Measurements from ENCODE around the gene SLA2.
"Not testable (repeated sequence)": the region's sequence is repeated elsewhere in the genome, so short reads cannot be mapped to it uniquely, and the experiment has no call there.

Gene SLA2

DNA sequence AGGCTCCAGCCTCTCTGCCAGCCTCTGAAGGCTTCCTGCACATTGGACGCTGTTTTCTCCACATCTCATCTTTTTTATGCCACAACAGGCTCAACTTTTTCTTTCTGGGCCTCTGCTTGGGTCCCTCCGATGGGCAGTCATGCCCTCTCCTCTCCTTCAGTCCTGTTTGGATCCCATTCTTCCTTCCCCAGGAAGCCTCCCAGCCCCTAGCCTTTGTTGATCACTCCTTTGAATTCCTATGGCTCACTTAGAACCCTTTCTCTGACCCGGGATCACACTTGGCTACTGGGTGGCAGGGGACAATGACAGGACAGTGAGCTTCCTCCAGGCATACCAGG lies 4.5 kb downstream of the SLA2 start:
- Histone ChIP-seq H3K9me3 (ENCODE audit: insufficient read depth, low read depth, low read length) (no peaks in the 10 kb centered on the region), H3K36me3 (ENCODE audit: insufficient read depth, low read length) (peaks cover 17% of the 10 kb centered on the region; the same call in 1 of the 2 replicates), H3K4me2 (ENCODE audit: low read depth, low read length, poor library complexity, severe bottlenecking) (peak overlapping the region; percentile 100), H3F3A (ENCODE audit: low read depth) (0 out of 2 replicates have a peak, but pooled peaks cover 3% of the 10 kb centered on the region), H4K20me1 (ENCODE audit: insufficient read depth, low read length, poor library complexity, severe bottlenecking) (no peaks in the 10 kb centered on the region), H3K4me3 (ENCODE audit: low read length, poor library complexity, severe bottlenecking) (peak overlapping the region; percentile 91), H3K9ac (ENCODE audit: low read depth, low read length, poor library complexity, severe bottlenecking) (peak overlapping the region; percentile 96), H3K9me2 (replicated peaks; ENCODE audit: low read depth, low read length) (no peaks in the 10 kb centered on the region), H3K27me3 (ENCODE audit: insufficient read depth, low read length, poor library complexity, severe bottlenecking) (no peaks in the 10 kb centered on the region), H2AFZ (ENCODE audit: low read length) (no peak overlapping the region), H3K4me1 (ENCODE audit: insufficient read depth, low read length, poor library complexity, severe bottlenecking) (peaks cover 43% of the 10 kb centered on the region), H3K79me2 (ENCODE audit: insufficient read depth, low read length) (peaks cover 73% of the 10 kb centered on the region)
- TF ChIP-seq EZH2phosphoT487 (IDR thresholded peaks at IDR 0.05; ENCODE audit: borderline replicate concordance), result no peak
- TF ChIP-seq, protein P1, sequence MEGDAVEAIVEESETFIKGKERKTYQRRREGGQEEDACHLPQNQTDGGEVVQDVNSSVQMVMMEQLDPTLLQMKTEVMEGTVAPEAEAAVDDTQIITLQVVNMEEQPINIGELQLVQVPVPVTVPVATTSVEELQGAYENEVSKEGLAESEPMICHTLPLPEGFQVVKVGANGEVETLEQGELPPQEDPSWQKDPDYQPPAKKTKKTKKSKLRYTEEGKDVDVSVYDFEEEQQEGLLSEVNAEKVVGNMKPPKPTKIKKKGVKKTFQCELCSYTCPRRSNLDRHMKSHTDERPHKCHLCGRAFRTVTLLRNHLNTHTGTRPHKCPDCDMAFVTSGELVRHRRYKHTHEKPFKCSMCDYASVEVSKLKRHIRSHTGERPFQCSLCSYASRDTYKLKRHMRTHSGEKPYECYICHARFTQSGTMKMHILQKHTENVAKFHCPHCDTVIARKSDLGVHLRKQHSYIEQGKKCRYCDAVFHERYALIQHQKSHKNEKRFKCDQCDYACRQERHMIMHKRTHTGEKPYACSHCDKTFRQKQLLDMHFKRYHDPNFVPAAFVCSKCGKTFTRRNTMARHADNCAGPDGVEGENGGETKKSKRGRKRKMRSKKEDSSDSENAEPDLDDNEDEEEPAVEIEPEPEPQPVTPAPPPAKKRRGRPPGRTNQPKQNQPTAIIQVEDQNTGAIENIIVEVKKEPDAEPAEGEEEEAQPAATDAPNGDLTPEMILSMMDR (conservative IDR thresholded peaks at IDR 0.05; ENCODE audit: low read length), result no peak

DNA sequence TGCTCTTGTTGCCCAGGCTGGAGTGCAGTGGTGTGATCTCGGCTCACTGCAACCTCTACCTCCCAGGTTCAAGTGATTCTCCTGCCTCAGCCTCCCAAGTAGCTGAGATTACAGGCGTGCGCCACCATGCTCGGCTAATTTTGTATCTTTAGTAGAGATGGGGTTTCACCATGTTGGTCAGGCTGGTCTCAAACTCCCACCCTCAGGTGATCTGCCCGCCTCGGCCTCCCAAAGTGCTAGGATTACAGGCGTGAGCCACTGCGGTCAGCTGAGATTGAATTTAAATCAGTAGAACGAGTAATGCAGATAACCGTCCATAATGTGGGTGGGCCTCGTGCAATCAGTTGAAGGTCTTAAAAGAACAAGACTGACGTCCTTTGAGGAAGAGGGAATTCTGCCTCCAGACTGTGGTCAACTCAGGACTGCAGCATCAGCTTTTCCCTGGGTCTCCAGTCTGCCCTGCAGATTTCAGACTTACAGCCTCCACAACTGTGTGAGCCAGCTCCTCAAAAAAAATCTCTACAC lies 7.1 kb downstream of the SLA2 start:
- Histone ChIP-seq H3K79me2 (ENCODE audit: insufficient read depth, low read length) (peaks cover 68% of the 10 kb centered on the region), H3K36me3 (ENCODE audit: insufficient read depth, low read length) (peaks cover 33% of the 10 kb centered on the region; the same call in 1 of the 2 replicates), H3K4me1 (ENCODE audit: insufficient read depth, low read length, poor library complexity, severe bottlenecking) (peaks cover 32% of the 10 kb centered on the region)
- not testable (repeated sequence) for H3K9ac ChIP-seq (ENCODE audit: low read depth, low read length, poor library complexity, severe bottlenecking); H4K20me1 ChIP-seq (ENCODE audit: insufficient read depth, low read length, poor library complexity, severe bottlenecking); H3K27me3 ChIP-seq (ENCODE audit: insufficient read depth, low read length, poor library complexity, severe bottlenecking); H3K9me2 ChIP-seq (replicated peaks; ENCODE audit: low read depth, low read length); H2AFZ ChIP-seq (ENCODE audit: low read length); H3K4me2 ChIP-seq (ENCODE audit: low read depth, low read length, poor library complexity, severe bottlenecking); H3K4me3 ChIP-seq (ENCODE audit: low read length, poor library complexity, severe bottlenecking); H3F3A ChIP-seq (ENCODE audit: low read depth); H3K9me3 ChIP-seq (ENCODE audit: insufficient read depth, low read depth, low read length)

DNA sequence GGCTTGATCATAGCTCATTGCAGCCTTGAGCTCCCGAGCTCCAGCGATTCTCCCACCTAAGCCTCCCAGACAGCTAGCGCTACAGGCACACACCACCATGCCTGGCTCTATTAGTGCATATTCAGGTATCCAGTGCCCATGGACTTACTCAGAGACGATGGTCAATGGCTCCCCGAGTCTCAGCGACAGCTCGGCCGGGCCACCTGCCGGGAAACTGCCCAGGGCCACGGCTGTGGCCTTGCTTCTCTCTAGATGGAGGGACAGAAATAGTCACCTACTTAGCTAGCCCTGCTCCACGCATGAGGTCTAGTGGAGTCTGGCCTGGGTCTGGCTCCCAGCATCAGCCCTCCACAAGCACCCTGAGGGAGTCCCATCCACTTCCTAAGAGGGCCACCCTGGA lies 11.7 kb downstream of the SLA2 start:
- peaks cover 4% of the 10 kb centered on the region; the same call in 1 of the 2 replicates for H3F3A ChIP-seq (ENCODE audit: low read depth)
- no peak overlapping the region for H3K4me2 ChIP-seq (ENCODE audit: low read depth, low read length, poor library complexity, severe bottlenecking)
- TF ChIP-seq EZH2phosphoT487 (IDR thresholded peaks at IDR 0.05; ENCODE audit: borderline replicate concordance), result no peak
- TF ChIP-seq, protein P1 (conservative IDR thresholded peaks at IDR 0.05; ENCODE audit: low read length), result no peak
- H2AFZ ChIP-seq (ENCODE audit: low read length), result no peak overlapping the region
- no peaks in the 10 kb centered on the region for H3K27me3 ChIP-seq (ENCODE audit: insufficient read depth, low read length, poor library complexity, severe bottlenecking)
- H3K9ac ChIP-seq (ENCODE audit: low read depth, low read length, poor library complexity, severe bottlenecking), result no peak overlapping the region
- no peaks in the 10 kb centered on the region for H4K20me1 ChIP-seq (ENCODE audit: insufficient read depth, low read length, poor library complexity, severe bottlenecking)
- no peaks in the 10 kb centered on the region for H3K9me3 ChIP-seq (ENCODE audit: insufficient read depth, low read depth, low read length)
- no peaks in the 10 kb centered on the region for H3K9me2 ChIP-seq (replicated peaks; ENCODE audit: low read depth, low read length)
- peaks cover 56% of the 10 kb centered on the region; the same call in 1 of the 2 replicates for H3K36me3 ChIP-seq (ENCODE audit: insufficient read depth, low read length)
- peaks cover 27% of the 10 kb centered on the region for H3K4me1 ChIP-seq (ENCODE audit: insufficient read depth, low read length, poor library complexity, severe bottlenecking)
- peaks cover 27% of the 10 kb centered on the region; the same call in 1 of the 2 replicates for H3K79me2 ChIP-seq (ENCODE audit: insufficient read depth, low read length)
- H3K4me3 ChIP-seq (ENCODE audit: low read length, poor library complexity, severe bottlenecking), result no peak overlapping the region

DNA sequence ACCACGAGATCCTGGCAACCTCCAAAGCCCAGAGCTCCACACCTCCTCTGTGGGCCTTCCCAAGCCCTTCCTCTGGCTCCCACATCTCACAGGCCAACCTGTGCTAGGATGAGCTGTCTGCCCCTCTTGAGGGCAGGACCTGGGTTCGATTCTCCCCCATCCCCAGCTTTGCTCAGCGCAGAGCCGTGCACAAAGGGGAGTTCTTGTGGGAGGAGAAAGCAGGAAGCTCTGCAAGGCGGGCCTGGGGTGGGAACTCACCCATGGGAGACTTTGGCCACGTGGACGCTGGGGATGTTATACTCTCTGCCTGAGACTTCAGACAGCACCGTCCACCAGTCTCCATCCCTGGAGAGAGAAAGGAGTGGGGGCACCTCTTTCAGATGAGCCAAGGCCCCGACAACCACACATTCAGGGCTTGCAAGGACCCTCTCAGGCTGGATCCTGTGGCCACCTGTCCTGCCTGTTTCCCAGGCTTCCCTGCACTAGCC lies 12.7 kb downstream of the SLA2 start:
- Histone ChIP-seq H2AFZ (ENCODE audit: low read length) (no peak overlapping the region), H3K9ac (ENCODE audit: low read depth, low read length, poor library complexity, severe bottlenecking) (no peak overlapping the region), H3K4me3 (ENCODE audit: low read length, poor library complexity, severe bottlenecking) (no peak overlapping the region), H3K4me2 (ENCODE audit: low read depth, low read length, poor library complexity, severe bottlenecking) (no peak overlapping the region), H3K27me3 (ENCODE audit: insufficient read depth, low read length, poor library complexity, severe bottlenecking) (no peaks in the 10 kb centered on the region), H3K9me3 (ENCODE audit: insufficient read depth, low read depth, low read length) (no peaks in the 10 kb centered on the region), H3K79me2 (ENCODE audit: insufficient read depth, low read length) (peaks cover 25% of the 10 kb centered on the region; the same call in 1 of the 2 replicates), H3K9me2 (replicated peaks; ENCODE audit: low read depth, low read length) (no peaks in the 10 kb centered on the region), H3K4me1 (ENCODE audit: insufficient read depth, low read length, poor library complexity, severe bottlenecking) (peaks cover 35% of the 10 kb centered on the region), H4K20me1 (ENCODE audit: insufficient read depth, low read length, poor library complexity, severe bottlenecking) (no peaks in the 10 kb centered on the region), H3F3A (ENCODE audit: low read depth) (peaks cover 4% of the 10 kb centered on the region; the same call in 1 of the 2 replicates), H3K36me3 (ENCODE audit: insufficient read depth, low read length) (peaks cover 48% of the 10 kb centered on the region; the same call in 1 of the 2 replicates)
- TF ChIP-seq EZH2phosphoT487 (IDR thresholded peaks at IDR 0.05; ENCODE audit: borderline replicate concordance), result no peak
- TF ChIP-seq, protein P1 (conservative IDR thresholded peaks at IDR 0.05; ENCODE audit: low read length), result no peak

Measured in Loucy (cell line).